ENCODE data around the gene TXLNG. TPM values are rescaled to one million over a fixed set of nuclear protein-coding genes. Genes with fewer than 3 reads are reported as not detected.

TXLNG gene
- total RNA-seq, 2 donors from 2014 or later, result 8.8 to 11.3 TPM

DNA sequence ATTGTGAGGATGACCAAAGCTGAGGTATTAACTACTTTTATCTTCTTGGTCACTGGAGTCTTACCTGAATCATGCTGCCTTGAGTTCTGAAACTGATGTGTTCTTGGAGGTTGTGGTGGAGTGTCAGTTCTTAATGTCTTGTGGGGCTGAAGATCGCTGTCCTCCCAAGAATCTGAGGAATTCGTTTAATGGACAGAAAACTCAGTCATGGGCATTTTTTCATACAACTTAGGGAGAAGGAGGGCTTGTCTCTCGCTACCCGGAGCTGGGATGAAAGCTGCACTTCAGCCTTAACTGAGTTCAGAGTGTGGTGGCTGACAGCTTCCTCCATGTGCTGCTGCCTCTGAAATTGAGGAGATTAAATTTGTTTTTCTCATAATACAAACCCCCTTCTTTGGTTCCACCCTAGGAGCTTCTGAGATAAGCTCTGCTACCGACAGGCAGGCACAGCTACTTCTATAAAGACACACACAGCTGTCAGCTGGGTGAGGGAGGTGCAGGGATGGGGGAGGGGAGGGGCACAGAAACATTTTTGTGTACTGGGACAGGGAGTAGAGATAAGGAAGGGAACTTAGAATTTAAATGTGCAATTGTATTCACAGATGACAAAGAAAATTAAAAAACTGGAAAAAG lies 53.1 kb downstream of the TXLNG start:
- Histone ChIP-seq H3K9me3 (no peaks in the 10 kb centered on the region), H3K36me3 (no peaks in the 10 kb centered on the region), H3K9ac (ENCODE audit: low read depth in 2 of 2, low read length in 2 of 2) (no peak overlapping the region), H3K27me3 (no peaks in the 10 kb centered on the region), H3K27ac (no peak overlapping the region), H3K4me3 (no peak overlapping the region), H3K4me1 (no peaks in the 10 kb centered on the region)
- TF ChIP-seq CTCF (IDR thresholded peaks at IDR 0.05), result no peak
- no peak for DNase-seq
- intact Hi-C loops (cut with DNase I), result no loop called here

DNA sequence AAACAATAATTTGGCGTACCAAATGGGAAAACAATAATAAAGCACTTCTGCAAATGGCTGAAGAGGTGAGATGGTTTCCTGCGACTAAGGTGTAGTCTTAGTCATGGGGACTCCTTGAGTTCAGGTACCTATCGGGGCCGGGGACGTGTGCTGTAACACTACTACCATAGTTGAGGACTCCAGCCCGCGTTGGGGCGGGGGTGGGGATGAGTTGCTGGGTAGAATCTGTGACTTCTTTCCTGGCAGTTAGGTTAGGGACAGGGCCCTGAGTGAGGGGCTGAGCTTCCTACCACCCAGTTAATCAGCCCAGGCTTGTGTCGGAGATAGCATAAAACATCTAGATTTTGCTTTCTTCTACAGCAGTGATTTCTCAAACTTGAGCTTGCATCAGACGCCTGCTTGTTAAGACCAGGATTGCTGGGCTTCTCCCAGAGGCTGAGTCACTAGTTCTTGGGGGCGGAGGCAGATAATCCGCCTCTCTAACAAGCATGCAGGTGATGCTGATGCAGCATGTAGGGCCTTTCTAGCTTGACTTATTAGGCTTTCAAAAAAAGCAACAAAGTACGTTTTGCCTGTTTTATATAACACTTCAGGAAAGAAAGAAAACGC lies 53.7 kb downstream of the TXLNG start:
- H3K36me3 ChIP-seq, result no peaks in the 10 kb centered on the region
- H3K9me3 ChIP-seq, result no peaks in the 10 kb centered on the region
- no peak for DNase-seq
- H3K27ac ChIP-seq, result no peak overlapping the region
- intact Hi-C loops (cut with DNase I), result no loop called here
- H3K4me3 ChIP-seq, result no peak overlapping the region
- H3K9ac ChIP-seq (ENCODE audit: low read depth in 2 of 2, low read length in 2 of 2), result no peak overlapping the region
- no peaks in the 10 kb centered on the region for H3K27me3 ChIP-seq
- no peaks in the 10 kb centered on the region for H3K4me1 ChIP-seq
- no peak for TF ChIP-seq CTCF (IDR thresholded peaks at IDR 0.05)

- Histone ChIP-seq H3K36me3 (no peaks in the 10 kb centered on the region), H3K4me3 (no peak overlapping the region), H3K4me1 (no peaks in the 10 kb centered on the region), H3K27ac (no peak overlapping the region), H3K9ac (ENCODE audit: low read depth in 2 of 2, low read length in 2 of 2) (no peak overlapping the region), H3K27me3 (no peaks in the 10 kb centered on the region), H3K9me3 (no peaks in the 10 kb centered on the region)
- intact Hi-C loops (cut with DNase I), result no loop called here
- DNase-seq, result no peak
- no peak for TF ChIP-seq CTCF (IDR thresholded peaks at IDR 0.05)
These were observed 56.4 kb downstream of the TXLNG start for GRCh38 chrX:16842684-16843083.

GRCh38 chrX:16843208-16843909 lies 57.1 kb downstream of the TXLNG start:
- Histone ChIP-seq H3K27me3 (no peaks in the 10 kb centered on the region), H3K27ac (no peak overlapping the region), H3K4me3 (no peak overlapping the region), H3K9me3 (no peaks in the 10 kb centered on the region), H3K4me1 (no peaks in the 10 kb centered on the region), H3K9ac (ENCODE audit: low read depth in 2 of 2, low read length in 2 of 2) (no peak overlapping the region), H3K36me3 (no peaks in the 10 kb centered on the region)
- intact Hi-C loops (cut with DNase I), result no loop called here
- no peak for TF ChIP-seq CTCF (IDR thresholded peaks at IDR 0.05)
- no peak for DNase-seq

DNA sequence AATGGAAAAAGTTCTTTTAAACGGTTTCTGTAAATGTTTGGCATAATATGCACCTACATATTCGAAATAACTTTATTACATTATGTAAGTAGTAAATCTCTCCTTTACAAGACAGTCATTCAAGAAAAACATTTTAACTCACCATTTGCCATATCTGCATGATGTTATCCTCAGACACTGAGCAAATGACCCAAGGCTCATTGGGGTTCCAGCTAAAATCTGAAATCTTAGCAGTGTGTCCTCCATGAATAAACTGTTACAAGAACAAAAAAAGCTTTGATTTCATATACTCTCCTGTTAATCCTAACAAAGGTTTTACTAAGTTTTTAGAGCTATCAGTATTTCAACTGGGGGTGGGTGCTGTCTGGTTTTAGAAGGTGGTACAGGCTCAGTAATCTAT lies 59.4 kb downstream of the TXLNG start:
- Histone ChIP-seq H3K9ac (ENCODE audit: low read depth in 2 of 2, low read length in 2 of 2) (no peak overlapping the region), H3K9me3 (no peaks in the 10 kb centered on the region), H3K36me3 (no peaks in the 10 kb centered on the region), H3K4me3 (no peak overlapping the region), H3K27me3 (no peaks in the 10 kb centered on the region), H3K27ac (no peak overlapping the region), H3K4me1 (no peaks in the 10 kb centered on the region)
- intact Hi-C loops (cut with DNase I), result no loop called here
- no peak for TF ChIP-seq CTCF (IDR thresholded peaks at IDR 0.05)
- DNase-seq, result no peak
